NCI-H345 treated with DMSO at 0.1 percent for 48 hours (cell line): ENCODE measurements around the gene P3H1.

Source experiments
- DNase-seq: peaks from one replicate; lab custom pipeline; 2025; ENCODE audit not compliant: unreplicated experiment; lab: John Stamatoyannopoulos, UW

Gene P3H1

DNA sequence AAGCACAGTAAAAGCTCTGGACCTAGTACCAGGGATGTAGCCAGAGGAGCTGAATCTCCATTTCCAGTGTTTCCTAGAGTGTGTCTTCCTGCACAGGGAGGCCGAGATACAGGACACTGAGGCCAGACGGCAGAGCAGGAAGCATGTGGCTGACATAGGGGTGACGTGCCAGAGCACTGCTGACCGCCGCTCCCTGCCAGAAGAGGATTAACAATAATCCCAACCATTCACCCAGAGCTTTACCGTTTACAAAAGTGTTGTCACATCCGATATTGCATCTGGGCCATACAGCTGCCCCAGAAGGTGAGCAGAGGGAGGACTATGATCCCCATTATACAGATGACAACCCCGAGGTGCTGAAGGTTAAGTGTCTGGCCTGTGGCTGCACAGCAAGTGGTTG is 21.0 kb downstream of the P3H1 start:
- no peak for DNase-seq

DNA sequence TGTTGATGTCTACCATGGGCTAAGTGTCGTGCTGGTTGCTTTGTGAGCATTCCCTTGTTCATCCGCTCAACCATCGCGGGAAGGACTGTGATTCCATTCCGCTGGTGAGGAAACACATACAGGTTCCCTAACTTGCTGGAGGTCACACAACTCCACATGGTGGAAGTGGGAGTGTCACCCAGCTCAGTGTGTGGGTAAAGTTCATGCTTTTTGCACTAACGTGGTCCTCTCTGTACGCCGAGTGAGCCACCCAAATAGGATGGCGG is 22.7 kb downstream of the P3H1 start:
- DNase-seq: no peak

DNA sequence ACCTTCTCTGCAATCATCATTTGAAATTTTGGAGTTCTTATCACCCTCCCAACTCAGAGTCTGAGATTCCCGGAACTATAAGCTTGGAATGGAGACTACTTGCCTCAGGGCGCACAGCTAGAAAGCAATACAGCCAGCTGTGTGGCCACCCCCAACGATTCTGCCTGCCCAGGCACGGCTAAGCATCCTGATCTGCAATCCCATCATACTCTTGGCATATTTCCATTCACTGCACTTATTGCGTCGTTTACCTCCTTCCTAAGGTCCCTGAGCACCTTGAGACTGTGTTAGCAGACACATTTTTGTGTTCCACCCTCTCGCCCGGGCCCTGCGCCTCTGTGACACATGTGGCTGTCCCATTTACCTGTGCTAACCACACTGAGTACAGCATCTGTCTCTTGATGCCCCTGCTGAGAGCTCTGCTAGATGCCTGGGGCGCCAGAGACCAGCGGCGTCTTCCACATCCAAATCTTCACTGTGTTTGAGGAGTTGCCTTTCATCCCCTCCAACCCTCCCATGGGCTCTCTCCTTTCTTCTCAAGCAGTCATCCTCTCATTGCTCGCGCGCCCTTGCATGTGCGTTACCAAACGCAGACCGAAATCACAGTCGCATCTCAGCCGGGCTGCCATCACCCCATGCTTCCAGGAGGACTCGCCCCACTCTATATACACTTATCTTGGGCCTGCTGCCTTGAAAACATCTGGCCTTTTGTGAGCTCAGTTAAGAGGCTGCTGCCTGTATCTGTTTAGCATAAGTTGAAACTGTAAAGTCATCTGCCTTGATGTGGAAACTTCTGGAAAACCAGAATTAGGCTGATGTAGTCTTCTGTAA is 23.3 kb downstream of the P3H1 start:
- no peak for DNase-seq

DNA sequence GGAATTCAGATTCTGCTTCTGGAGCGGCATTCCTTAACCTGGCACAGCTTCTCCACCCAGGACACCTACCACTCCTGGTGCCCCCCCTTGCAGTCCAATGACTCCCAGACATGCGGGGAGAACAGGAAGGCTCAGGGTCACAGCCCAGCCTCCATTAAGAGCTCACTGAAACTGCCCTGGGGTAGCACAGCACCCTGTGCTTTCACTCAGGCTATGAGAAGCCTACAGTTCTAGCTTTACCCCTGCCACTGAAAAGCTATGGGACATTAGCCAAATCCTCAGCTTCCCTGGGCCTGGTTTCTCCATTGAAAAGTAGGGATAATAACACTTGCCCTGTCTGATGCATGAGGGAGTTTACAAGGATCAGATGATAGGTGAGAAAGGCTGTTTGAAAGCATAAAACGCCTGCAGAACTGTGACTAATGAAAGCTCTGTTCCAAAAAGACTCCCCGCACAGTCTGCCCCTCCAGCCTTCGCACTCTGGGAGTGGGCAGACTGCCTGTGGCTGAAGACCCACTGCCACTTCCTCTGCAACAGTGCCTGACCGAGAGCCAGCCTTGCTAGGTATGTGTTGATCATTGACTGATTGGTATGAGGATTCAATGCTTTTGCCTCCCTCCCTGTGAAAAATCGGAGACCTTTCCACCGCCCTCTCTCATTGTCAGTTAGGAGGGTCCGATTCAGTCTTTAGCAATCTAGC is 24.1 kb downstream of the P3H1 start:
- DNase-seq: no peak

DNA sequence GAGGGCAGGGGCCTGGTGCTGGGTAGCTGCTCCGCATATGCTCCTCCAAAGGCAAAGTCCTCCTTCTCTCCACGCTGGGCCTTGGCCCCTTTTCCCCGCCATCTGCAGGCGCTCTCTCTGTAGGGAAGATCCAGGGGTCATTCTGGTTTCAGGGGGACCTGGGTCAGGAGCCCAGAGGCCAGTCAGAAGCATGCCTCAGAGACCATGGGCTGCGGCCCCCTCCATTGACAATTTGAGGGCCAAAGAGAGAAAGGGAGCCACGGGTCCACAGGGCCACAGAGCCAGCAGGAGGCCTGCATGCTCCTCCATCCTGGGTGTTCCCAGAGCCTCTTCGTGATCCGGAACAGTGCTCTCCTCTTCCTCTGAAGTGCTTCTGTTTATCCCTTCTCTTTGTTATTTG is 24.7 kb downstream of the P3H1 start:
- no peak for DNase-seq

DNA sequence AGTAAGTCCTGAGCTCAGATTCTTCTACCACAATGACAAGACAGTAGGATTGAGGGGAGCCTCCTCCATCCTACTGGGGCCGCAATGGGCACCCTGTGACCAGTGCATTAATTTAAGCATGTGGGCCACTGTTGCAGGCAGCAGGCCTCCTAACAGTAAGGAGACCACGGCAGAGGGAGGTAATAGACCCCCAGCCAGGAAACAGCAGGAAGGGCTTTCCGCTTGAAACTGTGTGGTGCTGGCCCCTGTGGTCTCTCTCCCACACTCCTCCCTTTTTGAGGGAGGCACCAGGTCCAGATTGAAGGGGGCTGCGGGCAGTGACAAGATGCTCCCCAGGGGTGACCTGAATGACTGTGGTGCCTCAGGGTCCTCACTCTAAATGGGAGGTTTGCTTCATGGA is 25.1 kb downstream of the P3H1 start:
- DNase-seq: no peak

DNA sequence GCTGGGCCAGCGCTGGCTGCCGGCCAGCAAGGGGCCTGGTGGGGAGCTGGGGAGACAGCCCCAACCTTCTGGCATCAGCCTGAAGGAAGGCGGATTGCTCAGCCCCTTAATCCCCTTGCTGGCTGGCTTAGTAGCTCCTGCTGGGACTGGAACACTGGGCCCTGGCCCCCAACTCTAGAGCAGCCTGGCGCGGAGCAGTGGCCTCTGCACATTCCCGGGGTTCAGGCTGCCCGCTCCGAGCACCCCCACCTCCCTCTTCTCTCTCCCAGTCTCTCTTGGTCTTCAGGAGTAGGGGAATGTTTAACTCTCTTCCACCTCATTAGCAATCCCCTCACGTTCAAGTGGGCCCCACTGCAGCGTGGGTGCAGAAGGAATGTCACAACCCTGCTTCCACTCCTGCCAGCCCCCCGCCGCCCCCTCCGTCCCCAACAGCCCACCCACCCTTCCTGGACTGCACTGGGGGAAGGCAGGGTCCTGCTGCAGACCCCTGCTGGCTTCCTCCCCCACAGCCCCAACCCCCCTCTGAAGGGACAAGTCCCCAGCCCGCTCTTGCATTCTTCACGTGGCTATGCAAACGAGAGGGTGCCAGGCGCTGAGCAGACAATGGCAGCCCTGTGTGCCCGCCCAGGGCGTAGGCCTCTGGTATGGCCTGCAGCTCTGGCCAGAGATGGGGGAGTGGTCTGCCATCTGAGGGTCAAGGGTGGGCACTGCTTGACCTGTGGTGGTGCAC is 25.8 kb downstream of the P3H1 start:
- DNase-seq: no peak

DNA sequence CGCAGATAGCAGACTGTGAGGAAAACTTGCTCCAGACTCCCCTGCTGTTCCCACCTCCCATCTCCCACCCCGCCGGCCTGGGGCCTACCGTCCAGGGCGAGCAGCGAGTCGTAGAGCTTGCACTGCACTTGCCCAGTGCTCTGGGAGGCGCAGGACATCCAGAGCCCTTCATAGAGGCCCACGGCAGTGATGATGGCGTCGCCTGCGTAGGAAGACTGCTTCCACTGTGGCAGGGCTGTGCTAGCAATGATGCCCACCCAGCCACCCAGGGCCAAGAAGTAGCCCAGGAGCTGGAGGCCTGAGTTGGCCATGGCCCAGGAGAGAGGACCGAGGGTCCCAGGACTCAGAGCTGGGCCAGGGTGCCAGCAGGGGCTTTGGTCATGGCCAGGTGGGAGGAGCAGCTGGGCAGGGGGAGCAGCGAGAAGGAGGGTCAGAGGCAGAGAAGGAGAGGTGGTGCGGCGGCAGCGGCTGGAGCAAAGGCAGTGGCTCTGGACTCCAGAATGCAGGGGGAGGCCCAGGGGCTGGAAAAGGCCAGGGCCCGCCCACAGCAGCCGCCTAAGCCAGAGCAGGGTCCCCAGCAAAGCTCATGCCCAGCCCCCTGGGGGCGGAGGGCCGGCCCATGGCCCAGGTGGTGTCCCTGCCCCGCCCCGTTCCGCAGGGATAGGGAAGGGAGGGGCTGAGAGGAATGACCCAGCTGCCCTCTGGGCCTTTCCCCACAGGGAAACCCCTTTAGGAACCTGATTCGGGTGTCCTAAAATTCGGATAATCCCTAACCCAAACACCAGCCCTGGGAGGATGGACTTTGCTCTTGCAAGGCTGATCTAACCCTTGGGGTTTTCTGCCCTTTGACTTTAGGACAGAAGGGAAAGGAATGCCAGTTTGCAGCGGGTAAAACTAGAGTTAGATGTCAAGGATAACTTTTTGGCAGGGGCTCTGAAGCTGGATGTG is 26.8 kb downstream of the P3H1 start, which contains the start of gene CLDN19:
CLDN19 (minus strand) TSS at position 484 of the 948 bp plus-strand sequence; CDS start at position 311, 173 bp downstream.
- no peak for DNase-seq

DNA sequence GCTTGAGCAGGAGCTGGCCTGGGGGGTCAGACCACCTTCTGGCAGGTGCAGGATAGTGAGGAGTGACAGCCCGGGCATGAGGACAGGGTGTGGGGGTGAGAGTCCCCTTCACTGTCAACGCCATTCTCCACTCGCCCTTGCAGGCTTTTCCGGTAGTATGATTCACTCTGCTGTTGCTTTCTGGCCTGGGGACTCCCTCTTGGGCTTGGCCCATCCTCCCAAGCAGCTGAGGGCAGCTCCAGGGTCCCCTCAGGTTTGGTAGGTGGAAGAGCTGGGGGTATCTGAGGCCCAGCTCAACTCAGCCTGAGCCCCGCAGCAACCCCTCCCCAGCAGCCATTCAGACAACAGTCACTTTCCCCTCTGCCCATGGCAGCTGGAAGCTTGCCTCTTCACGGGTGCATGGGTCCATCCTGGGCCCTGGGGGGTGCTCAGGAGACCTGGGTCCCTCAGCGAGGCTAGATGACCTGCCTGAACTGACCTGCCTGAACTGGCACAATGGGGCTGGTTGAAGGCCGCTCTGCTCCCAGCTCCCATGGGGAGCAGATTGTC is 28.1 kb downstream of the P3H1 start:
- no peak for DNase-seq

DNA sequence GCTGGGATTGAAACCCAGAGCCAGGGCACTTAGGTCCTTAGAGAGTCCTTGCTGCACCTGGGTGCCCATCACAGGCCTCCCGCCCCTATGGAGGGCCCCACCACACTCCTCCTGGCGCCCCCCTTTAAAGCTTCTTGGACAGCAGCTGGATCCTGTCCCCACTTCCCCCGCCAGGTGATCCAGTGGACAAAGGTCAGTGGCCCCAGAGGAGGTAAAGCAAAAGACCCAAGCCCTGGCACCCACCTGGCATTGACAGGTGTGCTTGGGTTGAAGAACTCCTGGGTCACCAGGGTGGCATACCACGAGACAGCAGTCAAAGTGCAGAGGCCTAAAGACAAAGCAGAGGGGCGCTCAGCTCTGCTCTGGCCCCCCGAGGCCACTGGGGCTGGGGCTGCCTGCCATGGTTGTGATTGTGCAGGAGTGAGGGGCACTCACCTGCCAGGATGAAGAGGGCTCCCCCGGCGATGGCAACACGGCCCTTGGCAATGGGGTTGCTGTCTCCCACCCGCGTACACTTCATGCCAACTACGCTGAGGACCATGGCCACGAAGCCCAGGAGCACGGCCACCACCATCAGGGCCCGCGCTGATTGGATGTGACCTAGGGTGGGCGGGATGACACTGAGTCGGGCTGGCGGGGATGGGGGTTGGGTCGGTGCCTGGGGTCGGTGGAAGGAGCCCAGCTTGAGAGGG is 28.7 kb downstream of the P3H1 start:
- DNase-seq: no peak

DNA sequence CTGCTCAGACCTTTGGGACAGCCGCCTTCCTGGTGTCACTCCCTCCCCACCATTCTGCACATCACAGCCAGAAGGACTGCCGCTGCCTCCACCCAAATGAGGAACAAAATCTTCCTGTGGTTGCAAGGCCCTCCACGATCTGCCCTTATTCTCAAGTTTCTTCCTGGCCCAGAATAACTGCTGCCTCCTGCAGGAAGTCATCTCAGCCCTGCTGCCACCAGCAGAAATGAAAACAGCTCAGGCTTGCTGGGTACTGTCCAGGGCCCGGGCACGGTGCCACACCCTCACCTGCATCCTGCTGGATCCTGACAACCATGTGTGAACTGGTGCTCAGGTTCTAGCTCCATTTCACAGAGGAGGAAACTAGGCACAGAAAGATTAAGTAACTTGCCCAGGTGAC is 29.6 kb downstream of the P3H1 start:
- DNase-seq: no peak

DNA sequence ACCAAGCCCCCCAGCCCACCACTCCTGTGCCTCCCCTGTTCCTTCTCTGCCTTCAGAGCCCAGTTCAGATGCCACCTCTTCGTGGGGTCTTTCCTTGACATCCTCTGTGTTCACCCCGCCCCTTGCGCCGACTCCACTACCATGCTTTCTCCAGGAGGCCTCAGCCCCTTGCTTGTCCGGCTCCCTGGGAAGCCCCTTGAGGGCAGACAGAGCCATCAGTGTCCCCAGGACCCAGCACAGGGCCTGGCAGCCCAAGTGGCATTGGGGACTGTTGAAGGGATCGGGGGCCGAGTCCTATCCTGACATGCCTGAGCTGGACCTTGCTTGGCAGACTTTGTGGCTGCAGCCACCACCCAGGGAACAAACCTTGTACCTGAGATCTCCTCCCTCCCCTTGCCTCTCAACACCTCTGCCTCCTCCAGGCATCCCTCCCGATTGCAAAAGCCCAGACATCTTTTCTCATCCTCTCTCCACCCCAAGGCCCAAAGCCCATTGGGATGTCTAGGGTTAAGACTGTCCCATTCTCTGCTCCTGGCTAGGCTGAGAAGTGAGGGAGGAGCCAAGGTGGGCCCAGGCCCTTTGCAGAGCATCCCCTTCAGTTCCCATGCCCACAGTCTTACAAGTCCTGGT is 30.1 kb downstream of the P3H1 start:
- DNase-seq: no peak

DNA sequence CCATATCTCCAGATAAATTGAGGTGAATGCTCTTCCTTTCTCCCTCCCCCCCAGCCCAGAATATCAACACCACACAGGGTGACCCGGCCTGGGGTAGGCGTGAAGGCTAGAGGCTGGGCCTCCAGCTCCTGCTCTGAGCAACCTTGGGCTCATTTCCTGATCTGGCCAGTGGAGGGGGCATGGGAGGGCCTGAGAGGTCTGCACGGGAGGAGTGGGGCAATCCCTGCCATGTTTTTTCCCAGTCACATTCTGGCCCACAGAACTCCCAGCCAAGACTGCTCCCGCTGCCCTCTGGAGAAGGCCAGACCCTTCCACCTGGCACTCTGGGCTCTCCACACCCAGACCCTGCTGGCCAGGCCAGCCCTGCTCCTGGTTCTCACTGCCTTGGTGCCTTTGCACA is 30.7 kb downstream of the P3H1 start:
- no peak for DNase-seq

DNA sequence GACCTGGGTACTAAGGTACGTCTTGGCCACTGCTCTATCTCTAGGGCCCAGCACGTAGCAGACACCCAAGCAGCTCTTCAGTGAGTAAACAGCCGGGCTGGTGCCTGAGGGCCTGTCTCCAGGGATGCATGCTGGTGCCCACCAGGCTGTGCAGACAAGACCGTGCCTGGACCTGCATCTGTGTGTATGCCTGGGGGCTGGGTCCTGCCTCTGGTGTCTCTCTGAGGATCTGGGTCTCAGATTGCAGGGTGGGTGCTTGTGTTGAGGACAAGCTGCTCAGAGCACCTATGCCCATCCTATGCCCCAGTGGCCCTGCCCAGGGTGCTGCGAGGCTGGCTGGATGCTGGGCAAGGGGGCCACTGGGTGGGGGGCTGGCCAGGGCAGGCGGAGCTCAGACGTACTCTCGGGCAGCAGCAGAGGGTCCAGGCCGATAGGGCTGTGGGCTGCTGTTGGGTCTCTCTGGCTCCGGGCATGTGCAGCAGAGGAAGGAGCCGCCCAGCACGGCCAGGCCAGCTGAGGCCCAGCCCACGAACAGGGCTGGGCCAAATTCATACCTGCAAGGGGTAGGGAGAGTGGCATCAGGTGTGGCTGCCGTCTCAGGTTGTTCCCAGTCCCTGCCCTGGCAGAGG is 31.2 kb downstream of the P3H1 start:
- no peak for DNase-seq

DNA sequence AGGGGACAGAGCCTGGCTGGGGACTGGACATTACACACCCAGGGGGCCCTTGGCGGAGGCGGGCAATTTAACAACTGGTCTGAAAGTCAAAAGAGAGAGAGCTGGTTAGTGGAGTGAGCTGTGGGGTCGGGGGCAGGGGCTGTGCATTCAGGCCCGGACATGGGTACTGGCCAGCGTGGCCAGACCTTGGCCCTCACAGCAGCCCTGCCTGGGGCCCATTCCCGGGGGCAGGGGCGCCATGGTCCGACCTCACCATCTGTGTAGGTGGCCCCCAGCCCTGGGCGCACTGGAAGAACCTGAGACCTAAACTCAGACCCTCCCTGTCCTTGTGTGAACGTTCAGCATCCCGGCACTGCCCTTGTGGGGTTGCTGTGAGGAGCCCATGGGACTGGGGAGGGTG is 31.8 kb downstream of the P3H1 start:
- no peak for DNase-seq

DNA sequence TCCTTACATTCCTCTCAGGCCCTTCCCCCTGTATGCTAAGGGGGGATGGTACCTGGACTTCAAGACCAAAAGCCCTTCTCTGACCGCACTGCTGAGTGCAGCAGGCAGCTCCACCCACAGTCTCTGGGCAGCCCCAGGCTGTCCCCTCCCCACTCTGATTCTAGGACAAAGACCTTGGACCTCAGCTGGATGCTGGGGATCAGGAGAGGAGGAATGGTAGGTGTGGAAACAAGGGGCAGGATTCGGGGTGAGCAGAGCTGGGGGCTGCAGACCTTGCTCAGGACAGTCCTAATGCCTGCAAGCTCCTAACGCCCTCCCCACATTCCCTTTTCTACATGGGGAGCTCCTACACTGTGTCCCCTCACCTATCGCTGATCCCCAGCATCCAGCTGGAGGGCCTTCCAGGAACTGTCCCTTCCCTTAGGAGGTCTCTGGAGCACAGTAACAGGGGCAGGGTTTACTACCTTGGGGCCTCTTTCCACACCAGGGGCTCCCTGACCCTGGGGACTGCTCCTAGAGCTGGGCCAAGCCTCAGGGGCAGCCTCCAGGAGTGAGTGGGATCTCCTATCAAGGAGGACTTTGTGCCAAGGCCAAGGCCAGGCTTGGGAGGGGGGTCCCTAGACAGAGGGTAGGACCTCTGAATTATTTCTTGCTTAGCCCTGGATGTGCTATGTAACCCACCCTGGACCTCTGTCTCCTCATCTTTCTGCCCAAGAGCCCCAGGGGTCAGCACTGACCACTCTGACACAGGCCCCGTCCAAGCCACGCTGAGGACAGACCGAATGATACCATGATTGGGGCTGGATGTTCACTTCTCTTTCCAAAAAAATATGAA is 32.4 kb downstream of the P3H1 start:
- DNase-seq: no peak

DNA sequence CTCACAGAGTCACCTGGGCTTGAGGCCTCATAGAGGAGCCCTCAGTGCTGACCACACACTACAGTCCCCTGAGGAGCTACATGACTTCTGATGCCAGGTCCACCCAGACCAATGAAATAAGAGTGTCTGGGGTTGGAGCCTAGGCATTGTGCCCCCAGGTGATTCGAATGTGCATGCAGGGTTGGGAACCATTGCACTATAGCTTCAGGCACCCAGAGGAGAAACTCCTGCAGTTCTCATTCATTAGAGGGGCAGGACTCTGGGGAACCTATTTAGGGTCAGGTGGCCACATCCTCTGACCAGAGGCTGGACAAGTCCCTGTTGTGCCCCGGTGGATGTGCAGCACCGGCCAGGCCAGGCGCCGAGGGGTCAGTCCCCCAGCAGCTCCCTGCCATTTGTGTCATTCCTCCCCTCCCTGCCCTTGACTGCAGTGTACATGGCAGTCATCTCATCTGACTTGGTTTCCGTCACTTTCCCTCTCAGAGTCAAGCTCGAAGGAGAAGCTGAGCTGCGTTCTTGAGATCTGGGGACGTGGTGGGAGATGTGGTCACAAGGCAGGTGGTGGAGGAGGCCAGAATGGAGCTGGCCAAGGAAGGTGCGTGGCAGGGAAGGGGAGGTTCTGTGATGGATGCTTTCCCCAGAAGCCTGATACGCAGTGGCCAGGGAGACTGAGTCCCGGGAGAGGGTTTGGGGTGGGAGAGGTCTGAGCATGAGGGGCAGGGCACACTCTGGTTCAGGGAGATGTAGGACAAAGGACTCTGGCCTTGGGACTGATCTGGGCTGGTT is 33.2 kb downstream of the P3H1 start:
- DNase-seq: no peak
